ENCODE measurements around the gene TBX3.
"Not testable (repeated sequence)": the region's sequence is repeated elsewhere in the genome, so short reads cannot be mapped to it uniquely, and the experiment has no call there.

TBX3 gene

GRCh38 chr12:114708598-114708997 lies 24.6 kb upstream of the TBX3 start:
- not testable (repeated sequence) for H3K4me1 ChIP-seq (ENCODE audit: control insufficient read depth, insufficient read depth, low read length, unreplicated experiment); H3K36me3 ChIP-seq (ENCODE audit: insufficient read depth, low read length); H3K27ac ChIP-seq (ENCODE audit: low read depth, low read length); H3K79me2 ChIP-seq (ENCODE audit: control insufficient read depth, insufficient read depth, low read length, unreplicated experiment); H2AFZ ChIP-seq (ENCODE audit: low read length, unreplicated experiment); H3K4me3 ChIP-seq (ENCODE audit: low read depth, low read length)
- H3K27me3 ChIP-seq (ENCODE audit: insufficient read depth, low read length) = peaks cover 28% of the 10 kb centered on the region

GRCh38 chr12:114704096-114704495 lies 20.1 kb upstream of the TBX3 start:
- Histone ChIP-seq H2AFZ (ENCODE audit: low read length, unreplicated experiment) (no peak overlapping the region), H3K27me3 (ENCODE audit: insufficient read depth, low read length) (peaks cover 40% of the 10 kb centered on the region), H3K36me3 (ENCODE audit: insufficient read depth, low read length) (no peaks in the 10 kb centered on the region), H3K4me3 (ENCODE audit: low read depth, low read length) (no peak overlapping the region), H3K4me1 (ENCODE audit: control insufficient read depth, insufficient read depth, low read length, unreplicated experiment) (no peaks in the 10 kb centered on the region), H3K27ac (ENCODE audit: low read depth, low read length) (no peak overlapping the region), H3K79me2 (ENCODE audit: control insufficient read depth, insufficient read depth, low read length, unreplicated experiment) (no peaks in the 10 kb centered on the region)

GRCh38 chr12:114703060-114703493 lies 19.1 kb upstream of the TBX3 start:
- no peak overlapping the region for H3K27ac ChIP-seq (ENCODE audit: low read depth, low read length)
- H3K4me3 ChIP-seq (ENCODE audit: low read depth, low read length) = no peak overlapping the region
- no peaks in the 10 kb centered on the region for H3K4me1 ChIP-seq (ENCODE audit: control insufficient read depth, insufficient read depth, low read length, unreplicated experiment)
- no peaks in the 10 kb centered on the region for H3K36me3 ChIP-seq (ENCODE audit: insufficient read depth, low read length)
- H3K79me2 ChIP-seq (ENCODE audit: control insufficient read depth, insufficient read depth, low read length, unreplicated experiment) = no peaks in the 10 kb centered on the region
- H2AFZ ChIP-seq (ENCODE audit: low read length, unreplicated experiment) = no peak overlapping the region
- peaks cover 50% of the 10 kb centered on the region for H3K27me3 ChIP-seq (ENCODE audit: insufficient read depth, low read length)

- H3K4me3 ChIP-seq (ENCODE audit: low read depth, low read length) = no peak overlapping the region
- H3K27me3 ChIP-seq (ENCODE audit: insufficient read depth, low read length) = peaks cover 56% of the 10 kb centered on the region
- no peaks in the 10 kb centered on the region for H3K79me2 ChIP-seq (ENCODE audit: control insufficient read depth, insufficient read depth, low read length, unreplicated experiment)
- no peaks in the 10 kb centered on the region for H3K36me3 ChIP-seq (ENCODE audit: insufficient read depth, low read length)
- H3K4me1 ChIP-seq (ENCODE audit: control insufficient read depth, insufficient read depth, low read length, unreplicated experiment) = no peaks in the 10 kb centered on the region
- no peak overlapping the region for H3K27ac ChIP-seq (ENCODE audit: low read depth, low read length)
- no peak overlapping the region for H2AFZ ChIP-seq (ENCODE audit: low read length, unreplicated experiment)
Measured at GRCh38 chr12:114702462-114702861, 18.5 kb upstream of the TBX3 start.

- Histone ChIP-seq H3K27me3 (ENCODE audit: insufficient read depth, low read length) (peaks cover 65% of the 10 kb centered on the region), H2AFZ (ENCODE audit: low read length, unreplicated experiment) (no peak overlapping the region), H3K4me1 (ENCODE audit: control insufficient read depth, insufficient read depth, low read length, unreplicated experiment) (no peaks in the 10 kb centered on the region), H3K27ac (ENCODE audit: low read depth, low read length) (no peak overlapping the region), H3K4me3 (ENCODE audit: low read depth, low read length) (no peak overlapping the region), H3K36me3 (ENCODE audit: insufficient read depth, low read length) (no peaks in the 10 kb centered on the region), H3K79me2 (ENCODE audit: control insufficient read depth, insufficient read depth, low read length, unreplicated experiment) (no peaks in the 10 kb centered on the region)
Measured at GRCh38 chr12:114701553-114701952, 17.6 kb upstream of the TBX3 start.

GRCh38 chr12:114701104-114701414 lies 17.1 kb upstream of the TBX3 start:
- Histone ChIP-seq H3K27ac (ENCODE audit: low read depth, low read length) (no peak overlapping the region), H3K4me1 (ENCODE audit: control insufficient read depth, insufficient read depth, low read length, unreplicated experiment) (no peaks in the 10 kb centered on the region), H3K4me3 (ENCODE audit: low read depth, low read length) (no peak overlapping the region), H3K27me3 (ENCODE audit: insufficient read depth, low read length) (peaks cover 70% of the 10 kb centered on the region), H2AFZ (ENCODE audit: low read length, unreplicated experiment) (no peak overlapping the region), H3K36me3 (ENCODE audit: insufficient read depth, low read length) (no peaks in the 10 kb centered on the region), H3K79me2 (ENCODE audit: control insufficient read depth, insufficient read depth, low read length, unreplicated experiment) (no peaks in the 10 kb centered on the region)

- no peak overlapping the region for H3K4me3 ChIP-seq (ENCODE audit: low read depth, low read length)
- no peaks in the 10 kb centered on the region for H3K36me3 ChIP-seq (ENCODE audit: insufficient read depth, low read length)
- H3K4me1 ChIP-seq (ENCODE audit: control insufficient read depth, insufficient read depth, low read length, unreplicated experiment) = no peaks in the 10 kb centered on the region
Measured at GRCh38 chr12:114700392-114701103, 16.6 kb upstream of the TBX3 start.

GRCh38 chr12:114698566-114699163 lies 14.7 kb upstream of the TBX3 start:
- H3K27me3 ChIP-seq (ENCODE audit: insufficient read depth, low read length) = peaks cover 94% of the 10 kb centered on the region

More at GRCh38 chr12:114700392-114701103, 16.6 kb upstream of the TBX3 start:
- Histone ChIP-seq H3K79me2 (ENCODE audit: control insufficient read depth, insufficient read depth, low read length, unreplicated experiment) (no peaks in the 10 kb centered on the region), H3K27me3 (ENCODE audit: insufficient read depth, low read length) (peaks cover 75% of the 10 kb centered on the region), H2AFZ (ENCODE audit: low read length, unreplicated experiment) (no peak overlapping the region), H3K27ac (ENCODE audit: low read depth, low read length) (no peak overlapping the region)

GRCh38 chr12:114697741-114698565 lies 14.0 kb upstream of the TBX3 start:
- Histone ChIP-seq H3K79me2 (ENCODE audit: control insufficient read depth, insufficient read depth, low read length, unreplicated experiment) (no peaks in the 10 kb centered on the region), H3K36me3 (ENCODE audit: insufficient read depth, low read length) (no peaks in the 10 kb centered on the region), H2AFZ (ENCODE audit: low read length, unreplicated experiment) (peak overlapping the region; percentile 0), H3K27me3 (ENCODE audit: insufficient read depth, low read length) (peaks cover 97% of the 10 kb centered on the region), H3K27ac (ENCODE audit: low read depth, low read length) (no peak overlapping the region), H3K4me1 (ENCODE audit: control insufficient read depth, insufficient read depth, low read length, unreplicated experiment) (no peaks in the 10 kb centered on the region), H3K4me3 (ENCODE audit: low read depth, low read length) (peak overlapping the region; percentile 56)

More at GRCh38 chr12:114698566-114699163, 14.7 kb upstream of the TBX3 start:
- no peaks in the 10 kb centered on the region for H3K79me2 ChIP-seq (ENCODE audit: control insufficient read depth, insufficient read depth, low read length, unreplicated experiment)
- H3K4me3 ChIP-seq (ENCODE audit: low read depth, low read length) = peak overlapping the region; percentile 56
- H3K4me1 ChIP-seq (ENCODE audit: control insufficient read depth, insufficient read depth, low read length, unreplicated experiment) = no peaks in the 10 kb centered on the region
- no peak overlapping the region for H3K27ac ChIP-seq (ENCODE audit: low read depth, low read length)
- peak overlapping the region; percentile 0 for H2AFZ ChIP-seq (ENCODE audit: low read length, unreplicated experiment)
- no peaks in the 10 kb centered on the region for H3K36me3 ChIP-seq (ENCODE audit: insufficient read depth, low read length)

- no peaks in the 10 kb centered on the region for H3K79me2 ChIP-seq (ENCODE audit: control insufficient read depth, insufficient read depth, low read length, unreplicated experiment)
- no peak overlapping the region for H2AFZ ChIP-seq (ENCODE audit: low read length, unreplicated experiment)
- H3K36me3 ChIP-seq (ENCODE audit: insufficient read depth, low read length) = no peaks in the 10 kb centered on the region
- H3K27ac ChIP-seq (ENCODE audit: low read depth, low read length) = no peak overlapping the region
- no peaks in the 10 kb centered on the region for H3K4me1 ChIP-seq (ENCODE audit: control insufficient read depth, insufficient read depth, low read length, unreplicated experiment)
- H3K27me3 ChIP-seq (ENCODE audit: insufficient read depth, low read length) = peaks cover 96% of the 10 kb centered on the region
- peak overlapping the region; percentile 56 for H3K4me3 ChIP-seq (ENCODE audit: low read depth, low read length)
Measured at GRCh38 chr12:114697243-114697716, 13.3 kb upstream of the TBX3 start.
